GM23338 (cell line): ENCODE measurements around the gene HOXB3. TPM values are rescaled to one million over a fixed set of nuclear protein-coding genes. Genes with fewer than 3 reads are reported as not detected.
A peak's percentile ranks its signal among the peaks of the same experiment; 100 is the strongest.

Source experiments
- ATAC-seq: fragments of 200-7000 bp; cut with Tn5 transposase; 3 replicates; pipeline ENCODE4 v1.9.1; 2020
- DNase-seq: peaks from one replicate; pipeline ENCODE4 v3.0.0-alpha.2; 2015; ENCODE audit warnings: low spot score
- H2AFZ ChIP-seq: fragments of 200-600 bp; sonication (generic); 2 replicates; pipeline ENCODE4 v1.8.0; 2016; ENCODE audit warnings: antibody characterized with exemption, mild to moderate bottlenecking, moderate library complexity
- H3F3A ChIP-seq: fragments of 200-600 bp; sonication (generic); replicated peaks from 2 replicates; pipeline ENCODE4 v1.8.0; 2017; ENCODE audit warnings: antibody characterized with exemption, mixed run types, low read depth
- H3K27ac ChIP-seq: fragments of 200-600 bp; sonication (generic); 2 replicates; pipeline ENCODE4 v1.6.1; 2016; ENCODE audit warnings: low read depth
- H3K27me3 ChIP-seq: fragments of 200-600 bp; sonication (generic); 2 replicates; pipeline ENCODE4 v1.8.0; 2016; ENCODE audit warnings: mild to moderate bottlenecking, mixed run types, moderate library complexity; ENCODE audit not compliant: insufficient read depth
- H3K36me3 ChIP-seq: fragments of 200-600 bp; sonication (generic); 2 replicates; pipeline ENCODE4 v1.8.0; 2016; ENCODE audit warnings: mild to moderate bottlenecking; ENCODE audit not compliant: insufficient read depth
- H3K4me1 ChIP-seq: fragments of 200-600 bp; sonication (generic); 2 replicates; pipeline ENCODE4 v1.8.0; 2016; ENCODE audit warnings: mild to moderate bottlenecking, moderate library complexity; ENCODE audit not compliant: insufficient read depth
- H3K4me2 ChIP-seq: fragments of 200-600 bp; sonication (generic); 2 replicates; pipeline ENCODE4 v1.7.1; 2017; ENCODE audit warnings: mixed run types
- H3K4me3 ChIP-seq: fragments of 200-600 bp; sonication (generic); 2 replicates; pipeline ENCODE4 v1.6.1; 2016; ENCODE audit warnings: mixed run types
- H3K79me2 ChIP-seq: fragments of 200-600 bp; sonication (generic); replicated peaks from 2 replicates; pipeline ENCODE4 v1.8.0; 2017; ENCODE audit warnings: mild to moderate bottlenecking; ENCODE audit not compliant: insufficient read depth
- H3K9me2 ChIP-seq: fragments of 200-600 bp; sonication (generic); 2 replicates; pipeline ENCODE4 v1.8.0; 2017; ENCODE audit not compliant: insufficient read depth
- H4K20me1 ChIP-seq: fragments of 200-600 bp; sonication (generic); replicated peaks from 2 replicates; pipeline ENCODE4 v1.8.0; 2017; ENCODE audit warnings: mild to moderate bottlenecking; ENCODE audit not compliant: insufficient read depth
- H3K27ac Mint-ChIP-seq: 2 replicates; pipeline ENCODE4 v1.8.0; 2020; ENCODE audit warnings: inconsistent platforms, mild to moderate bottlenecking, moderate library complexity, mixed read lengths
- H3K27me3 Mint-ChIP-seq: 3 replicates; pipeline ENCODE4 v1.8.0; 2022; ENCODE audit warnings: low read depth, mild to moderate bottlenecking, moderate library complexity, mixed read lengths, inconsistent platforms; ENCODE audit not compliant: insufficient read depth, poor library complexity
- H3K36me3 Mint-ChIP-seq: 3 replicates; pipeline ENCODE4 v1.8.0; 2021; ENCODE audit warnings: low read depth, mild to moderate bottlenecking, inconsistent platforms, moderate library complexity, mixed read lengths
- H3K4me1 Mint-ChIP-seq: 3 replicates; pipeline ENCODE4 v1.8.0; 2020; ENCODE audit warnings: mild to moderate bottlenecking, inconsistent platforms, mixed read lengths
- H3K4me3 Mint-ChIP-seq: 3 replicates; pipeline ENCODE4 v1.8.0; 2021; ENCODE audit warnings: moderate library complexity, mild to moderate bottlenecking, inconsistent platforms, mixed read lengths
- H3K9me3 Mint-ChIP-seq: 3 replicates; pipeline ENCODE4 v1.8.0; 2020; ENCODE audit warnings: moderate library complexity, mild to moderate bottlenecking, inconsistent platforms, mixed read lengths
- CREB1 ChIP-seq: fragments of 250-450 bp; sonication (Bioruptor Pico); IDR thresholded peaks from 2 replicates; pipeline ENCODE4 v1.5.0; 2020; ENCODE audit warnings: low read depth, mild to moderate bottlenecking, moderate library complexity
- ETS1 ChIP-seq: IDR thresholded peaks from 2 replicates; pipeline ENCODE4 v1.6.1; 2016; ENCODE audit warnings: antibody characterized with exemption
- EZH2 ChIP-seq: fragments of 200-600 bp; sonication (generic); IDR thresholded peaks from one replicate; pipeline ENCODE4 v1.8.0; 2017; ENCODE audit warnings: antibody characterized with exemption, mild to moderate bottlenecking, low read depth; ENCODE audit not compliant: unreplicated experiment
- EZH2phosphoT487 ChIP-seq: fragments of 200-600 bp; sonication (generic); IDR thresholded peaks from one replicate; pipeline ENCODE4 v1.8.1; 2018; ENCODE audit warnings: antibody characterized with exemption; ENCODE audit not compliant: unreplicated experiment
- NANOG ChIP-seq: IDR thresholded peaks from 2 replicates; pipeline ENCODE4 v1.6.1; 2016; ENCODE audit warnings: antibody characterized with exemption, borderline replicate concordance
- REST ChIP-seq: IDR thresholded peaks from one replicate; pipeline ENCODE4 v1.6.1; 2018; ENCODE audit warnings: antibody characterized with exemption; ENCODE audit not compliant: unreplicated experiment
- STAT1 ChIP-seq: IDR thresholded peaks from one replicate; pipeline ENCODE4 v1.6.1; 2016; ENCODE audit warnings: antibody characterized with exemption; ENCODE audit not compliant: unreplicated experiment
- ZNF331 ChIP-seq: fragments of 250-450 bp; sonication (Bioruptor Pico); IDR thresholded peaks from 2 replicates; pipeline ENCODE4 v1.5.0; 2020; ENCODE audit warnings: low read depth, mild to moderate bottlenecking, moderate library complexity
- ZNF462 ChIP-seq: fragments of 250-450 bp; sonication (Bioruptor Pico); IDR thresholded peaks from 2 replicates; pipeline ENCODE4 v1.5.0; 2020; ENCODE audit warnings: mild to moderate bottlenecking, moderate library complexity
- polyA plus RNA-seq: library from polyadenylated mRNA; unstranded; fragments of >200 nt; fragmentation: Nextera tagmentation; extraction: Ambion mirVana; gene quantifications from 2 replicates; pipeline ENCODE4 v1.2.1, GENCODE V29; 2016
- total RNA-seq: library from RNA; depleted of rRNA; stranded (reverse); fragments of >200 nt; shearing (Covaris generic); gene quantifications from 2 replicates; pipeline ENCODE4 v1.2.3, GENCODE V29; 2014

HOXB3 gene
- total and polyA plus RNA-seq, 2 experiments from 2014 or later, result 0.17 TPM; not detected in 1

GRCh38 chr17:48577330-48577945 is 12.6 kb downstream of the HOXB3 start:
- TF ChIP-seq REST (no peak), ZNF331 (CRISPR knock-in tag) (no peak), CREB1 (no peak), NANOG (no peak), ETS1 (no peak), STAT1 (no peak), EZH2 (peak; percentile 97), EZH2phosphoT487 (no peak)
- Histone ChIP-seq H3K4me3 (peak overlapping the region; percentile 23; the same call in 1 of the 2 replicates), H2AFZ (no peak overlapping the region), H3K4me1 (peaks cover 61% of the 10 kb centered on the region), H3K4me2 (peak overlapping the region; percentile 62), H3K27ac (no peak overlapping the region), H3K27me3 (peaks cover 100% of the 10 kb centered on the region), H4K20me1 (peaks cover 59% of the 10 kb centered on the region), H3K79me2 (no peaks in the 10 kb centered on the region), H3K9me2 (no peaks in the 10 kb centered on the region), H3K36me3 (no peaks in the 10 kb centered on the region), H3F3A (peaks cover 67% of the 10 kb centered on the region)
- Mint-ChIP-seq H3K4me3 (peak overlapping the region; percentile 52), H3K4me1 (peaks cover 31% of the 10 kb centered on the region), H3K27me3 (peaks cover 45% of the 10 kb centered on the region), H3K9me3 (peaks cover 10% of the 10 kb centered on the region), H3K27ac (no peak overlapping the region), H3K36me3 (no peaks in the 10 kb centered on the region)
- ATAC-seq (no peak), DNase-seq (no peak)

GRCh38 chr17:48576479-48577309 is 13.3 kb downstream of the HOXB3 start:
- no peak overlapping the region for H3K27ac Mint-ChIP-seq
- H3K79me2 ChIP-seq, result no peaks in the 10 kb centered on the region
- H3K27me3 Mint-ChIP-seq, result peaks cover 37% of the 10 kb centered on the region
- H4K20me1 ChIP-seq, result peaks cover 66% of the 10 kb centered on the region
- peak; percentile 9; the same call in 2 of the 3 replicates for ATAC-seq
- peaks cover 71% of the 10 kb centered on the region for H3F3A ChIP-seq
- no peaks in the 10 kb centered on the region for H3K36me3 Mint-ChIP-seq
- H3K4me1 Mint-ChIP-seq, result peaks cover 31% of the 10 kb centered on the region
- H3K4me2 ChIP-seq, result peak overlapping the region; percentile 62
- H3K4me3 ChIP-seq, result 0 out of 2 replicates have a peak overlapping the region, but pooled peaks have one; percentile 28
- H3K4me3 Mint-ChIP-seq, result no peak overlapping the region
- peaks cover 100% of the 10 kb centered on the region for H3K27me3 ChIP-seq
- H3K9me2 ChIP-seq, result no peaks in the 10 kb centered on the region
- no peak for DNase-seq
- H3K4me1 ChIP-seq, result peaks cover 58% of the 10 kb centered on the region
- H3K36me3 ChIP-seq, result no peaks in the 10 kb centered on the region
- no peak overlapping the region for H2AFZ ChIP-seq
- peaks cover 10% of the 10 kb centered on the region for H3K9me3 Mint-ChIP-seq
- H3K27ac ChIP-seq, result no peak overlapping the region
- no peak for TF ChIP-seq ZNF462
- TF ChIP-seq STAT1, result no peak
- TF ChIP-seq EZH2, result peak; percentile 91
- TF ChIP-seq EZH2phosphoT487, result peak; percentile 54
